MM.1S (cell line): ENCODE data around the gene ALDH5A1.
A peak's percentile ranks its signal among the peaks of the same experiment; 100 is the strongest.

ENCODE experiments used
- DNase-seq: peaks from one replicate; pipeline ENCODE4 v3.0.0-alpha.2; 2015
- H2AFZ ChIP-seq: fragments of 300-600 bp; sonication (generic); 2 replicates; pipeline ENCODE4 v1.6.0; 2016; ENCODE audit warnings: antibody characterized with exemption, low read length
- H3F3A ChIP-seq: fragments of 300-600 bp; sonication (generic); 2 replicates; pipeline ENCODE4 v1.6.1; 2016; ENCODE audit warnings: mild to moderate bottlenecking, antibody characterized with exemption, low read length, moderate library complexity, mixed read lengths; ENCODE audit not compliant: insufficient read depth
- H3K27ac ChIP-seq: fragments of 300-600 bp; sonication (generic); 2 replicates; pipeline ENCODE4 v1.5.1; 2016; ENCODE audit warnings: mild to moderate bottlenecking, low read length
- H3K27me3 ChIP-seq: fragments of 300-600 bp; sonication (generic); replicated peaks from 2 replicates; pipeline ENCODE4 v1.6.0; 2016; ENCODE audit warnings: low read length; ENCODE audit not compliant: insufficient read depth
- H3K36me3 ChIP-seq: fragments of 300-600 bp; sonication (generic); replicated peaks from 2 replicates; pipeline ENCODE4 v1.6.1; 2016; ENCODE audit warnings: mild to moderate bottlenecking, low read length, mixed read lengths; ENCODE audit not compliant: insufficient read depth
- H3K4me1 ChIP-seq: fragments of 300-600 bp; sonication (generic); 2 replicates; pipeline ENCODE4 v1.6.1; 2016; ENCODE audit warnings: low read length, mixed read lengths
- H3K4me2 ChIP-seq: fragments of 300-600 bp; sonication (generic); 2 replicates; pipeline ENCODE4 v1.6.0; 2016; ENCODE audit warnings: low read depth, low read length
- H3K4me3 ChIP-seq: fragments of 300-600 bp; sonication (generic); 2 replicates; pipeline ENCODE4 v1.5.1; 2016; ENCODE audit warnings: low read length, mixed read lengths
- H3K79me2 ChIP-seq: fragments of 300-600 bp; sonication (generic); 2 replicates; pipeline ENCODE4 v1.6.1; 2016; ENCODE audit warnings: mixed run types, low read length, mixed read lengths
- H3K9ac ChIP-seq: fragments of 300-600 bp; sonication (generic); 2 replicates; pipeline ENCODE4 v1.6.1; 2016; ENCODE audit warnings: low read length, mixed read lengths
- H3K9me2 ChIP-seq: fragments of 300-600 bp; sonication (generic); replicated peaks from 2 replicates; pipeline ENCODE4 v1.6.1; 2016; ENCODE audit warnings: mild to moderate bottlenecking, low read length, mixed read lengths; ENCODE audit not compliant: insufficient read depth
- H3K9me3 ChIP-seq: fragments of 300-600 bp; sonication (generic); replicated peaks from 2 replicates; pipeline ENCODE4 v1.6.1; 2016; ENCODE audit warnings: mild to moderate bottlenecking, low read length, mixed read lengths; ENCODE audit not compliant: insufficient read depth
- H4K20me1 ChIP-seq: fragments of 300-600 bp; sonication (generic); 2 replicates; pipeline ENCODE4 v1.6.1; 2016; ENCODE audit warnings: mild to moderate bottlenecking, low read length, moderate library complexity, mixed read lengths; ENCODE audit not compliant: insufficient read depth
- EZH2 ChIP-seq: fragments of 300-600 bp; sonication (generic); optimal IDR thresholded peaks from 2 replicates; pipeline ENCODE3; 2017; ENCODE audit warnings: low read depth, mild to moderate bottlenecking, antibody characterized with exemption, low read length, mixed read lengths
- EZH2phosphoT487 ChIP-seq: fragments of 300-600 bp; sonication (generic); IDR thresholded peaks from 2 replicates; pipeline ENCODE4 v1.6.1; 2018; ENCODE audit warnings: antibody characterized with exemption, low read length
- TF ChIP-seq, protein P1 (sequence below): fragments of 300-600 bp; sonication (generic); IDR thresholded peaks from 2 replicates; pipeline ENCODE4 v1.5.1; 2016; ENCODE audit warnings: antibody characterized with exemption, low read length, mixed read lengths

The ALDH5A1 gene

GRCh38 chr6:24551139-24551538 is 56.4 kb downstream of the ALDH5A1 start:
- H3K4me3 ChIP-seq, result no peak overlapping the region

DNA sequence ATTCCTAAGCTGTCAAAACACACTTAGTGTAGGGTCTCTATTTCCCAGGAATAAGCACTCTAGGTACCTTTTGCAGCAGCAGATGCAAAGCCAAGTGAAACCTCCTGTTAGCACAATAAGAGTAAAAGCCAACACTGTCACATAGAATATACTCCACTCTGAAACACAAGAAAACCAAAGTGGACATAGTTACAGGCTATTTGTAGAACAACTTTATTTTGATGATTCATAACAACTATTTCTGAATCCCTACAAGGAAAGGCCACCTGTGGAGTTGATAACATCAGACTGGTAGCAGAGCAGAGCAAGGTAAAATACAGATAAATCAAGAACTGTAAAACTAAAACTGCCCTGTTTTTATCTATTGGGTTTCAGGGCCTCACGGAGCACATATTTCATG is 59.7 kb downstream of the ALDH5A1 start:
- Histone ChIP-seq H3K9me3 (no peaks in the 10 kb centered on the region), H3K36me3 (no peaks in the 10 kb centered on the region), H3K9ac (no peak overlapping the region), H3K27ac (peak overlapping the region; percentile 60; the same call in 1 of the 2 replicates), H3K4me1 (peaks cover 15% of the 10 kb centered on the region), H3K27me3 (no peaks in the 10 kb centered on the region), H3F3A (no peaks in the 10 kb centered on the region), H3K9me2 (no peaks in the 10 kb centered on the region), H3K79me2 (no peaks in the 10 kb centered on the region), H3K4me2 (peak overlapping the region; percentile 55; the same call in 1 of the 2 replicates), H4K20me1 (no peaks in the 10 kb centered on the region), H3K4me3 (no peak overlapping the region), H2AFZ (no peak overlapping the region; the same call in 1 of the 2 replicates)
- DNase-seq, result peak; percentile 48
- TF ChIP-seq EZH2, result no peak

More at GRCh38 chr6:24551139-24551538, 56.4 kb downstream of the ALDH5A1 start:
- no peaks in the 10 kb centered on the region for H3F3A ChIP-seq
- H4K20me1 ChIP-seq, result no peaks in the 10 kb centered on the region
- H3K9me2 ChIP-seq, result no peaks in the 10 kb centered on the region
- H3K4me1 ChIP-seq, result peaks cover 15% of the 10 kb centered on the region
- no peaks in the 10 kb centered on the region for H3K27me3 ChIP-seq
- H3K9ac ChIP-seq, result no peak overlapping the region
- H3K36me3 ChIP-seq, result no peaks in the 10 kb centered on the region
- DNase-seq, result no peak
- no peaks in the 10 kb centered on the region for H3K79me2 ChIP-seq
- H3K9me3 ChIP-seq, result no peaks in the 10 kb centered on the region
- TF ChIP-seq, protein P1, sequence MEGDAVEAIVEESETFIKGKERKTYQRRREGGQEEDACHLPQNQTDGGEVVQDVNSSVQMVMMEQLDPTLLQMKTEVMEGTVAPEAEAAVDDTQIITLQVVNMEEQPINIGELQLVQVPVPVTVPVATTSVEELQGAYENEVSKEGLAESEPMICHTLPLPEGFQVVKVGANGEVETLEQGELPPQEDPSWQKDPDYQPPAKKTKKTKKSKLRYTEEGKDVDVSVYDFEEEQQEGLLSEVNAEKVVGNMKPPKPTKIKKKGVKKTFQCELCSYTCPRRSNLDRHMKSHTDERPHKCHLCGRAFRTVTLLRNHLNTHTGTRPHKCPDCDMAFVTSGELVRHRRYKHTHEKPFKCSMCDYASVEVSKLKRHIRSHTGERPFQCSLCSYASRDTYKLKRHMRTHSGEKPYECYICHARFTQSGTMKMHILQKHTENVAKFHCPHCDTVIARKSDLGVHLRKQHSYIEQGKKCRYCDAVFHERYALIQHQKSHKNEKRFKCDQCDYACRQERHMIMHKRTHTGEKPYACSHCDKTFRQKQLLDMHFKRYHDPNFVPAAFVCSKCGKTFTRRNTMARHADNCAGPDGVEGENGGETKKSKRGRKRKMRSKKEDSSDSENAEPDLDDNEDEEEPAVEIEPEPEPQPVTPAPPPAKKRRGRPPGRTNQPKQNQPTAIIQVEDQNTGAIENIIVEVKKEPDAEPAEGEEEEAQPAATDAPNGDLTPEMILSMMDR, result no peak
- H2AFZ ChIP-seq, result no peak overlapping the region
- H3K27ac ChIP-seq, result no peak overlapping the region
- no peak overlapping the region for H3K4me2 ChIP-seq

DNA sequence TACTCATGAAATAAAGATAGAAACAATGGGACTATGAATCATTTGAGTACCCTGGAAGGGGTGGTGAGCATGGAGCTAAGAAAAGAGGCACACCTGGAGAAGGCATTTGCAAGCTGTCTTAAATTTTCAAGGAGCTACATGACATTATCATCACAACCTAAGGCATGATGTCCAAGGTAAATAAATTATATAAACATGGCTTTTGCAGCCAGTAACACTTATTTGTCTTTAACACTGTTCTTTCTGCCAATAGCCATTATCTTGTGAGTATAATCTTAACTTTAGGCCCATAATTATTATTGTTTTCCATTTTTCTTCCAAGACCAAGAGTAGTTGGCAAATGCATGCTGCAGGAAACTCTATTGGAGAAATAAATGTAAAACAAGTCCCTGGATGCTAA is 63.7 kb downstream of the ALDH5A1 start:
- DNase-seq, result no peak

GRCh38 chr6:24564081-24564480 is 69.3 kb downstream of the ALDH5A1 start:
- H3K4me1 ChIP-seq, result no peaks in the 10 kb centered on the region
- no peak overlapping the region for H3K9ac ChIP-seq
- no peak overlapping the region for H2AFZ ChIP-seq
- H3K4me2 ChIP-seq, result no peak overlapping the region
- H4K20me1 ChIP-seq, result no peaks in the 10 kb centered on the region
- DNase-seq, result no peak
- no peaks in the 10 kb centered on the region for H3K9me3 ChIP-seq
- no peaks in the 10 kb centered on the region for H3K27me3 ChIP-seq
- H3F3A ChIP-seq, result no peaks in the 10 kb centered on the region
- H3K27ac ChIP-seq, result no peak overlapping the region
- H3K36me3 ChIP-seq, result no peaks in the 10 kb centered on the region
- TF ChIP-seq, protein P1, result no peak
- TF ChIP-seq EZH2 (no peak), EZH2phosphoT487 (no peak)
- no peak overlapping the region for H3K4me3 ChIP-seq
- no peaks in the 10 kb centered on the region for H3K79me2 ChIP-seq
- H3K9me2 ChIP-seq, result no peaks in the 10 kb centered on the region

More for the DNA sequence above, 63.7 kb downstream of the ALDH5A1 start:
- Histone ChIP-seq H3K79me2 (no peaks in the 10 kb centered on the region), H3K9ac (no peak overlapping the region), H3K27me3 (no peaks in the 10 kb centered on the region), H3K4me1 (peaks cover 14% of the 10 kb centered on the region), H2AFZ (no peak overlapping the region), H3K27ac (no peak overlapping the region), H3K4me3 (no peak overlapping the region), H3K36me3 (no peaks in the 10 kb centered on the region), H3K9me3 (no peaks in the 10 kb centered on the region), H3K9me2 (no peaks in the 10 kb centered on the region), H3K4me2 (no peak overlapping the region), H4K20me1 (no peaks in the 10 kb centered on the region), H3F3A (no peaks in the 10 kb centered on the region)
- TF ChIP-seq, protein P1, result no peak
- TF ChIP-seq EZH2phosphoT487, result no peak
- no peak for TF ChIP-seq EZH2
